AG08396 (cell line): ENCODE data around the gene CBLN1.
A peak's percentile ranks its signal among the peaks of the same experiment; 100 is the strongest.

Experiments
- DNase-seq: peaks from one replicate; pipeline ENCODE4 v3.0.0; 2012; ENCODE audit warnings: low spot score, mixed read lengths

The CBLN1 gene

GRCh38 chr16:49281480-49281842 lies at the start of gene CBLN1:
TSS of gene CBLN1 (minus strand) at chr16:49281838. CDS start at chr16:49281465, 373 bp downstream.
- DNase-seq, result no peak

- DNase-seq, result no peak
Measured at GRCh38 chr16:49330562-49331201, 49.0 kb upstream of the CBLN1 start.

- DNase-seq, result no peak
Measured at GRCh38 chr16:49328325-49328724, 46.7 kb upstream of the CBLN1 start.

GRCh38 chr16:49327466-49327865 lies 45.8 kb upstream of the CBLN1 start:
- DNase-seq, result no peak

- no peak for DNase-seq
Measured at GRCh38 chr16:49324703-49325102, 43.1 kb upstream of the CBLN1 start.

- DNase-seq, result no peak
Measured at GRCh38 chr16:49315602-49316001, 34.0 kb upstream of the CBLN1 start.

- no peak for DNase-seq
Measured at GRCh38 chr16:49312389-49312985, 30.8 kb upstream of the CBLN1 start.

GRCh38 chr16:49311823-49312222 lies 30.2 kb upstream of the CBLN1 start:
- DNase-seq, result no peak

GRCh38 chr16:49307176-49307575 lies 25.5 kb upstream of the CBLN1 start:
- no peak for DNase-seq

- DNase-seq, result no peak
Measured at GRCh38 chr16:49305406-49305805, 23.8 kb upstream of the CBLN1 start.

GRCh38 chr16:49292413-49292812 lies 10.8 kb upstream of the CBLN1 start:
- DNase-seq, result no peak

GRCh38 chr16:49287572-49287971 lies 5.9 kb upstream of the CBLN1 start:
- DNase-seq, result no peak

GRCh38 chr16:49284962-49285361 lies 3.3 kb upstream of the CBLN1 start:
- DNase-seq, result no peak

- no peak for DNase-seq
Measured at GRCh38 chr16:49283376-49284049, 1.9 kb upstream of the CBLN1 start.

GRCh38 chr16:49282690-49283375 lies 1.2 kb upstream of the CBLN1 start:
- DNase-seq, result no peak

- DNase-seq, result peak; percentile 57
Measured at GRCh38 chr16:49281843-49282642, 405 bp upstream of the CBLN1 start.

- no peak for DNase-seq
Measured at GRCh38 chr16:49280841-49281371, 732 bp downstream of the CBLN1 start.

- DNase-seq, result no peak
Measured at GRCh38 chr16:49280105-49280741, 1.4 kb downstream of the CBLN1 start.

- no peak for DNase-seq
Measured at GRCh38 chr16:49278944-49279725, 2.5 kb downstream of the CBLN1 start.

GRCh38 chr16:49278567-49278827 lies 3.1 kb downstream of the CBLN1 start:
- DNase-seq, result no peak
